Stomach (tissue), 4 donors: ENCODE data around the gene TBC1D2.

Experiments used
- EP300 ChIP-seq: sonication (generic); formaldehyde crosslinking; IDR thresholded peaks from one replicate; pipeline ENCODE4 v1.6.1; 2017; ENCODE audit warnings: antibody characterized with exemption
- POLR2AphosphoS5 ChIP-seq, 3 donors: sonication (generic); formaldehyde crosslinking; IDR thresholded peaks; one replicate each; pipeline ENCODE4 v1.6.1; 2016; ENCODE audit warnings: antibody characterized with exemption in 3 of 3
- TF ChIP-seq, protein P1 (sequence below), 7 experiments: fragments of 450-650 bp in 4 of 7; fragments of 200-600 bp in 3 of 7; sonication (generic) in 3 of 7; IDR thresholded peaks; one replicate each; pipeline ENCODE4 v1.5.1; 2016 to 2019; ENCODE audit warnings: antibody characterized with exemption in 7 of 7, control low read depth in 2 of 7, mild to moderate bottlenecking in 1 of 7

- TF ChIP-seq, protein P1, sequence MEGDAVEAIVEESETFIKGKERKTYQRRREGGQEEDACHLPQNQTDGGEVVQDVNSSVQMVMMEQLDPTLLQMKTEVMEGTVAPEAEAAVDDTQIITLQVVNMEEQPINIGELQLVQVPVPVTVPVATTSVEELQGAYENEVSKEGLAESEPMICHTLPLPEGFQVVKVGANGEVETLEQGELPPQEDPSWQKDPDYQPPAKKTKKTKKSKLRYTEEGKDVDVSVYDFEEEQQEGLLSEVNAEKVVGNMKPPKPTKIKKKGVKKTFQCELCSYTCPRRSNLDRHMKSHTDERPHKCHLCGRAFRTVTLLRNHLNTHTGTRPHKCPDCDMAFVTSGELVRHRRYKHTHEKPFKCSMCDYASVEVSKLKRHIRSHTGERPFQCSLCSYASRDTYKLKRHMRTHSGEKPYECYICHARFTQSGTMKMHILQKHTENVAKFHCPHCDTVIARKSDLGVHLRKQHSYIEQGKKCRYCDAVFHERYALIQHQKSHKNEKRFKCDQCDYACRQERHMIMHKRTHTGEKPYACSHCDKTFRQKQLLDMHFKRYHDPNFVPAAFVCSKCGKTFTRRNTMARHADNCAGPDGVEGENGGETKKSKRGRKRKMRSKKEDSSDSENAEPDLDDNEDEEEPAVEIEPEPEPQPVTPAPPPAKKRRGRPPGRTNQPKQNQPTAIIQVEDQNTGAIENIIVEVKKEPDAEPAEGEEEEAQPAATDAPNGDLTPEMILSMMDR (IDR thresholded peaks at IDR 0.05), result no peak
- no peak for TF ChIP-seq POLR2AphosphoS5 (IDR thresholded peaks at IDR 0.05)
- no peak for TF ChIP-seq EP300
Measured at GRCh38 chr9:98182889-98183599, 72.4 kb downstream of the TBC1D2 start.
